B cell (primary cell): Measurements from ENCODE around the gene CHCHD6. TPM values are rescaled to one million over a fixed set of nuclear protein-coding genes. Genes with fewer than 3 reads are reported as not detected.

Experiments used
- ATAC-seq: fragments of 200-7000 bp; cut with Tn5 transposase; one replicate; pipeline ENCODE4 v1.10.0; 2021; ENCODE audit warnings: low read depth, mild to moderate bottlenecking, moderate number of reproducible peaks, moderate library complexity
- CTCF ChIA-PET: fragments of 350-600 bp; sonication (Branson Sonifier 250); formaldehyde crosslinking; loops from one replicate; lab custom pipeline; 2021; ENCODE audit warnings: antibody characterized with exemption, inconsistent platforms; lab: Charles Lee
- POLR2A ChIA-PET: fragments of 350-600 bp; sonication (Branson Sonifier 250); formaldehyde crosslinking; loops from one replicate; lab custom pipeline; 2021; ENCODE audit warnings: antibody characterized with exemption; lab: Charles Lee
- DNase-seq: peaks from one replicate; pipeline ENCODE4 v3.0.0; 2013
- H2AFZ ChIP-seq: 2 replicates; pipeline ENCODE4 v1.6.1; 2012; ENCODE audit warnings: mild to moderate bottlenecking, low read depth, low read length; ENCODE audit not compliant: insufficient read depth, poor library complexity, severe bottlenecking
- H3K27ac ChIP-seq, 2 donors: 1 replicate in 1 of 2; 2 replicates in 1 of 2; pipeline ENCODE4 v1.5.1; 2012 to 2013; ENCODE audit warnings: low read length in 2 of 2, mild to moderate bottlenecking in 2 of 2, moderate library complexity in 1 of 2
- H3K27me3 ChIP-seq, 4 experiments: fragments of 200-600 bp in 1 of 4; sonication (generic) in 1 of 4; replicated peaks in 1 of 4; 1 replicate in 2 of 4; 2 replicates in 2 of 4; pipeline versions ENCODE4 v1.6.1 to v1.7.0; 2013 to 2016; ENCODE audit warnings: low read length in 3 of 4, mild to moderate bottlenecking in 2 of 4, mixed read lengths in 1 of 4, moderate library complexity in 1 of 4; ENCODE audit not compliant: insufficient read depth in 4 of 4, control insufficient read depth in 3 of 4; ENCODE audit errors: control extremely low read depth in 1 of 4
- H3K36me3 ChIP-seq, 2 experiments: replicated peaks in 1 of 2; 1 replicate in 1 of 2; 2 replicates in 1 of 2; pipeline versions ENCODE4 v1.6.1 to v1.7.1; 2013; ENCODE audit warnings: low read length in 1 of 2; ENCODE audit not compliant: insufficient read depth in 2 of 2, control insufficient read depth in 1 of 2; ENCODE audit errors: control extremely low read depth in 1 of 2, extremely low read depth in 1 of 2
- H3K4me1 ChIP-seq, 2 donors: fragments of 200-600 bp in 1 of 2; sonication (generic) in 1 of 2; 1 replicate in 1 of 2; 2 replicates in 1 of 2; pipeline versions ENCODE4 v1.5.1 to v1.6.1; 2013 to 2017; ENCODE audit warnings: low read length in 2 of 2; ENCODE audit not compliant: control insufficient read depth in 2 of 2, insufficient read depth in 2 of 2
- H3K4me2 ChIP-seq: replicated peaks from 2 replicates; pipeline ENCODE3; 2012; ENCODE audit warnings: mild to moderate bottlenecking, low read depth, low read length; ENCODE audit not compliant: poor library complexity, severe bottlenecking
- H3K4me3 ChIP-seq, 5 experiments: fragments of 200-600 bp in 1 of 5; sonication (generic) in 1 of 5; 1 replicate in 3 of 5; 2 replicates in 2 of 5; pipeline versions ENCODE4 v1.5.1 to v1.7.0; 2011 to 2016; ENCODE audit warnings: low read length in 4 of 5, mild to moderate bottlenecking in 4 of 5, low read depth in 2 of 5, control low read depth in 1 of 5, moderate library complexity in 1 of 5; ENCODE audit not compliant: insufficient read depth in 1 of 5; ENCODE audit errors: control extremely low read depth in 1 of 5, extremely low read depth in 1 of 5
- H3K79me2 ChIP-seq: fragments of 200-600 bp; sonication (generic); one replicate; pipeline ENCODE4 v1.6.0; 2016; ENCODE audit warnings: low read length; ENCODE audit not compliant: control insufficient read depth, insufficient read depth
- H3K9ac ChIP-seq: fragments of 200-600 bp; sonication (generic); 2 replicates; pipeline ENCODE4 v1.6.1; 2017; ENCODE audit warnings: mild to moderate bottlenecking, low read length, moderate library complexity
- H3K9me3 ChIP-seq, 3 donors: one replicate each; pipeline versions ENCODE4 v1.6.1 to v1.7.1; 2013; ENCODE audit warnings: low read length in 2 of 3; ENCODE audit not compliant: control insufficient read depth in 2 of 3, insufficient read depth in 1 of 3; ENCODE audit errors: control extremely low read depth in 1 of 3
- H4K20me1 ChIP-seq: 2 replicates; pipeline ENCODE4 v1.6.0; 2012; ENCODE audit warnings: mild to moderate bottlenecking, low read length; ENCODE audit not compliant: insufficient read depth, control insufficient read depth, poor library complexity, severe bottlenecking
- H3K27ac Mint-ChIP-seq: one replicate; pipeline ENCODE4 v1.8.0; 2021; ENCODE audit warnings: mixed read lengths
- H3K27me3 Mint-ChIP-seq: one replicate; pipeline ENCODE4 v1.8.0; 2021; ENCODE audit warnings: mixed read lengths
- H3K4me1 Mint-ChIP-seq: one replicate; pipeline ENCODE4 v1.8.0; 2021; ENCODE audit warnings: mixed read lengths
- H3K4me3 Mint-ChIP-seq: one replicate; pipeline ENCODE4 v1.8.0; 2021; ENCODE audit warnings: mixed read lengths
- H3K9me3 Mint-ChIP-seq: one replicate; pipeline ENCODE4 v1.8.0; 2022; ENCODE audit warnings: mixed read lengths; ENCODE audit not compliant: insufficient read depth
- EZH2 ChIP-seq: IDR thresholded peaks from 2 replicates; pipeline ENCODE4 v1.6.1; 2012; ENCODE audit warnings: borderline replicate concordance, low read depth, mild to moderate bottlenecking, moderate library complexity, low read length; ENCODE audit not compliant: insufficient read depth, poor library complexity, severe bottlenecking
- WGBS: methylation state at CpG from one replicate; pipeline ENCODE4 v1.1.5; 2013; ENCODE audit warnings: missing lambda C conversion rate; ENCODE audit not compliant: insufficient coverage; 5-methylcytosine and 5-hydroxymethylcytosine counted together
- intact Hi-C: fragments of 100-400 bp; cut with micrococcal nuclease; formaldehyde crosslinking; loops from one replicate; pipeline ENCODE4 v1.10.0; 2022
- polyA plus RNA-seq: library from polyadenylated mRNA; depleted of rRNA; stranded (reverse); fragments of >200 nt; gene quantifications from 2 replicates; pipeline ENCODE4 v1.2.3, GENCODE V29; 2012
- total RNA-seq, 2 donors: library from RNA; stranded (reverse); fragments of 120-200 nt in 1 of 2; gene quantifications; 1 replicate in 1 of 2; 2 replicates in 1 of 2; pipeline versions ENCODE4 v1.2.3 to v1.2.4, GENCODE V29; 2013 to 2022
- TF ChIP-seq, protein P1 (sequence below): fragments of 200-600 bp; IDR thresholded peaks from one replicate; pipeline ENCODE4 v1.8.0; 2022; ENCODE audit warnings: antibody characterized with exemption, mild to moderate bottlenecking

Gene CHCHD6
- total and polyA plus RNA-seq, 2 donors (not counting 1 experiment from before 2014, with no cell fraction given) = 8.0 to 13.5 TPM

DNA sequence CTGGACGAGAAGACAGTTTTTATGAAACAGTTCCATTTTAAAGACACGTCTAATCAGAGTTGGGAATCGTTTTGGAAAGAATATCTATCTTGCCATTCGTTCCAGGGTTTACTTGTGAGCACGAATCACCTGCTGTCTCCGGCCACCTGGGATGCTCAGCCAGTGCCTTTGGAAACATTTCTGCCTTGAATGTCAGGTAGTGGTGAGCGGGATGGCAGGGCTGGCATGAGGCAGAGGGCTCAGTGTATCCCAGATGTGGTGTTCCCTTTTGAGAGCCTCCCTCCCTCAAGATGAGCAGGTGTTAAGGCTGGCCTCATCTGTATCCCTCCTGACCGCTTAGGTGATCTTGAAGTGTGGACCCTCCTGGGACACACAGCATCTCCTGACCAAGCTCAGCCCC is 231.0 kb downstream of the CHCHD6 start:
- Histone ChIP-seq H3K4me1 (no peaks in the 10 kb centered on the region), H3K27ac (no peak overlapping the region), H3K36me3 (no peaks in the 10 kb centered on the region), H3K9me3 (no peaks in the 10 kb centered on the region), H3K4me2 (no peak overlapping the region), H3K4me3 (no peak overlapping the region), H3K79me2 (no peaks in the 10 kb centered on the region), H3K27me3 (no peaks in the 10 kb centered on the region), H2AFZ (no peak overlapping the region), H4K20me1 (no peaks in the 10 kb centered on the region), H3K9ac (no peak overlapping the region)
- ATAC-seq (no peak), DNase-seq (no peak)
- Mint-ChIP-seq H3K4me3 (no peak overlapping the region), H3K4me1 (no peaks in the 10 kb centered on the region), H3K27me3 (no peaks in the 10 kb centered on the region), H3K27ac (no peak overlapping the region), H3K9me3 (no peaks in the 10 kb centered on the region)
- intact Hi-C loops = no loop called here
- ChIA-PET POLR2A (no interaction called here), CTCF (no interaction called here)
- 98% methylated on average over 8 of the region's 8 CpGs for WGBS
- TF ChIP-seq, protein P1, sequence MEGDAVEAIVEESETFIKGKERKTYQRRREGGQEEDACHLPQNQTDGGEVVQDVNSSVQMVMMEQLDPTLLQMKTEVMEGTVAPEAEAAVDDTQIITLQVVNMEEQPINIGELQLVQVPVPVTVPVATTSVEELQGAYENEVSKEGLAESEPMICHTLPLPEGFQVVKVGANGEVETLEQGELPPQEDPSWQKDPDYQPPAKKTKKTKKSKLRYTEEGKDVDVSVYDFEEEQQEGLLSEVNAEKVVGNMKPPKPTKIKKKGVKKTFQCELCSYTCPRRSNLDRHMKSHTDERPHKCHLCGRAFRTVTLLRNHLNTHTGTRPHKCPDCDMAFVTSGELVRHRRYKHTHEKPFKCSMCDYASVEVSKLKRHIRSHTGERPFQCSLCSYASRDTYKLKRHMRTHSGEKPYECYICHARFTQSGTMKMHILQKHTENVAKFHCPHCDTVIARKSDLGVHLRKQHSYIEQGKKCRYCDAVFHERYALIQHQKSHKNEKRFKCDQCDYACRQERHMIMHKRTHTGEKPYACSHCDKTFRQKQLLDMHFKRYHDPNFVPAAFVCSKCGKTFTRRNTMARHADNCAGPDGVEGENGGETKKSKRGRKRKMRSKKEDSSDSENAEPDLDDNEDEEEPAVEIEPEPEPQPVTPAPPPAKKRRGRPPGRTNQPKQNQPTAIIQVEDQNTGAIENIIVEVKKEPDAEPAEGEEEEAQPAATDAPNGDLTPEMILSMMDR = no peak

DNA sequence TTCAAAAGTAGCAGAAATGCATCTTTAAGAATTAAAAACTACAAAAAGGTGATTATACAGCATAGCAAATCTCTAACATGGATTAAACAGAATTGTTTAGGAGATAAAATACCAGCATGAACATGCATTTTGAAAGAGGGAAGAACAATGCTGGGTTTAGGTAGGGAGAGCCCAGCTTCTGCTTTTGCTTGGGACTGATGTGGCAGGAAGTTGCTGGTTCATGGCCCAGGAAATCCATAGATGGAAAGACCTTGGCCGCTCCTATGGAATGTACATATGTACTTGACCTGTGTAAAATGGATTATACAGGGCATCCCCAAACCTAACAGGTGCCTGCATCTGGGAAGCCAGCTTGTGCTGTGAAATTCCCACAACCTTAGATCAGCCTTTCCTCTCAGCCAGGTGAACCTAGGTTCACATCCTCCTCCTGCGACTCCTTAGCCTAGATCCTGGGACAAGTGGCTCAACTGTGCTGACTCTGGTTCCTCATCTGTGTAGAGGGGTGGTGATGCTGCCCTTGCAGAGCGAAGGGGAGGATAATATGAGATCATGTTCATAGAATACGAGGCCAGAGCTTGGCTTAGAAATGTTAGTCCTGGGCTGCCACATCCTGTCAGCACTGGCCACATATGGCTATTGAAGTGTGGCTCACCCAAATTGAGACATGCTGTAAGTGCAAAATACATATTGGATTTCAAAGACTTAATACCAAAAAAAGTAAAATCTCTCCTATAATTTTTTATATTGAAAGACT is 231.9 kb downstream of the CHCHD6 start:
- H3K27me3 Mint-ChIP-seq = no peaks in the 10 kb centered on the region
- H3K4me3 ChIP-seq = no peak overlapping the region
- H3K9me3 ChIP-seq = no peaks in the 10 kb centered on the region
- no peak for DNase-seq
- H3K27me3 ChIP-seq = no peaks in the 10 kb centered on the region
- intact Hi-C loops = no loop called here
- H3K9me3 Mint-ChIP-seq = no peaks in the 10 kb centered on the region
- no peak overlapping the region for H3K4me2 ChIP-seq
- ChIA-PET POLR2A (no interaction called here), CTCF (no interaction called here)
- no peaks in the 10 kb centered on the region for H3K4me1 Mint-ChIP-seq
- H3K4me1 ChIP-seq = no peaks in the 10 kb centered on the region
- no peak overlapping the region for H2AFZ ChIP-seq
- H3K9ac ChIP-seq = no peak overlapping the region
- 90% methylated on average over 2 of the region's 4 CpGs for WGBS
- H3K27ac Mint-ChIP-seq = no peak overlapping the region
- no peaks in the 10 kb centered on the region for H4K20me1 ChIP-seq
- TF ChIP-seq, protein P1 = no peak
- TF ChIP-seq EZH2 = no peak
- H3K27ac ChIP-seq = no peak overlapping the region
- no peaks in the 10 kb centered on the region for H3K79me2 ChIP-seq
- no peak for ATAC-seq
- no peaks in the 10 kb centered on the region for H3K36me3 ChIP-seq
- H3K4me3 Mint-ChIP-seq = no peak overlapping the region
